Measurements from ENCODE around the gene RECQL.

DNA sequence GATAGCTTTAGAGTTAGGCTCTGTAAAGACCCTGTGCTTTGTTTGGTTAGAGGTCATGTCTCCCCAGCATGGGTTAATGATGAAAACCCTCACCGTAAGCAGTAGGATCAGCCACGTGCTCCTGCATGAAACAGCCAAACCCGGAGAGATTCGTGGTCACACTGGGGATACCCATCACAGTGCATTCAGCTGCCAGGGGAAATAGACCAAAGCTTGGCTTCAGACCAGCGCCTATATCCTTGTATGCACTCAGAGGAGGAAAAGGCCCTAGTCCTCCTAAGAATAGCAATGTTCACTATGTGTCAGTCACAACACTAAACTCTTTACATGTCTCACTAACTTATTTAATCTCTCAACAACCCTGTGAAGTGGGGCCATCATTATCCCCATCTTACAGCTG is 41.0 kb upstream of the RECQL start:
- TF ChIP-seq, protein P1, sequence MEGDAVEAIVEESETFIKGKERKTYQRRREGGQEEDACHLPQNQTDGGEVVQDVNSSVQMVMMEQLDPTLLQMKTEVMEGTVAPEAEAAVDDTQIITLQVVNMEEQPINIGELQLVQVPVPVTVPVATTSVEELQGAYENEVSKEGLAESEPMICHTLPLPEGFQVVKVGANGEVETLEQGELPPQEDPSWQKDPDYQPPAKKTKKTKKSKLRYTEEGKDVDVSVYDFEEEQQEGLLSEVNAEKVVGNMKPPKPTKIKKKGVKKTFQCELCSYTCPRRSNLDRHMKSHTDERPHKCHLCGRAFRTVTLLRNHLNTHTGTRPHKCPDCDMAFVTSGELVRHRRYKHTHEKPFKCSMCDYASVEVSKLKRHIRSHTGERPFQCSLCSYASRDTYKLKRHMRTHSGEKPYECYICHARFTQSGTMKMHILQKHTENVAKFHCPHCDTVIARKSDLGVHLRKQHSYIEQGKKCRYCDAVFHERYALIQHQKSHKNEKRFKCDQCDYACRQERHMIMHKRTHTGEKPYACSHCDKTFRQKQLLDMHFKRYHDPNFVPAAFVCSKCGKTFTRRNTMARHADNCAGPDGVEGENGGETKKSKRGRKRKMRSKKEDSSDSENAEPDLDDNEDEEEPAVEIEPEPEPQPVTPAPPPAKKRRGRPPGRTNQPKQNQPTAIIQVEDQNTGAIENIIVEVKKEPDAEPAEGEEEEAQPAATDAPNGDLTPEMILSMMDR (IDR thresholded peaks at IDR 0.05), result no peak
- TF ChIP-seq POLR2A (IDR thresholded peaks at IDR 0.05) (no peak), POLR2AphosphoS5 (IDR thresholded peaks at IDR 0.05) (no peak), EP300 (IDR thresholded peaks at IDR 0.05) (no peak)
